Transverse colon (tissue), 4 donors: ENCODE data around the gene KCNG4.

Experiments used
- CTCF ChIP-seq, 5 experiments: fragments of 200-600 bp in 3 of 5; fragments of 450-650 bp in 2 of 5; sonication (generic) in 3 of 5; IDR thresholded peaks; 1 replicate in 2 of 5; 2 replicates in 3 of 5; pipeline ENCODE4 v1.5.1; 2016 to 2017; ENCODE audit warnings: antibody characterized with exemption in 5 of 5, inconsistent platforms in 3 of 5, mild to moderate bottlenecking in 2 of 5, moderate library complexity in 1 of 5
- POLR2A ChIP-seq: fragments of 450-650 bp; IDR thresholded peaks from one replicate; pipeline ENCODE4 v1.6.1; 2016; ENCODE audit warnings: antibody characterized with exemption, mild to moderate bottlenecking, moderate library complexity
- POLR2AphosphoS5 ChIP-seq, 3 donors: sonication (generic); formaldehyde crosslinking; IDR thresholded peaks; one replicate each; pipeline ENCODE4 v1.6.1; 2016; ENCODE audit warnings: antibody characterized with exemption in 3 of 3

- TF ChIP-seq POLR2AphosphoS5 (IDR thresholded peaks at IDR 0.05) (no peak), CTCF (IDR thresholded peaks at IDR 0.05) (no peak), POLR2A (no peak)
These were observed 49.1 kb upstream of the KCNG4 start for GRCh38 chr16:84288902-84289301.
